Medulla oblongata (tissue), 1 donor: Measurements from ENCODE around the gene APOL6.

Experiments
- DNase-seq: peaks from one replicate; pipeline ENCODE4 v3.0.0-alpha.2; 2015; ENCODE audit errors: extremely low spot score

The APOL6 gene, protein sequence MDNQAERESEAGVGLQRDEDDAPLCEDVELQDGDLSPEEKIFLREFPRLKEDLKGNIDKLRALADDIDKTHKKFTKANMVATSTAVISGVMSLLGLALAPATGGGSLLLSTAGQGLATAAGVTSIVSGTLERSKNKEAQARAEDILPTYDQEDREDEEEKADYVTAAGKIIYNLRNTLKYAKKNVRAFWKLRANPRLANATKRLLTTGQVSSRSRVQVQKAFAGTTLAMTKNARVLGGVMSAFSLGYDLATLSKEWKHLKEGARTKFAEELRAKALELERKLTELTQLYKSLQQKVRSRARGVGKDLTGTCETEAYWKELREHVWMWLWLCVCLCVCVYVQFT

GRCh38 chr22:35648066-35649025 lies at the start of gene APOL6:
APOL6 (plus strand) TSS chr22:35648446; CDS start chr22:35656426, 7,980 bp downstream.
- peak; percentile 90 for DNase-seq

DNA sequence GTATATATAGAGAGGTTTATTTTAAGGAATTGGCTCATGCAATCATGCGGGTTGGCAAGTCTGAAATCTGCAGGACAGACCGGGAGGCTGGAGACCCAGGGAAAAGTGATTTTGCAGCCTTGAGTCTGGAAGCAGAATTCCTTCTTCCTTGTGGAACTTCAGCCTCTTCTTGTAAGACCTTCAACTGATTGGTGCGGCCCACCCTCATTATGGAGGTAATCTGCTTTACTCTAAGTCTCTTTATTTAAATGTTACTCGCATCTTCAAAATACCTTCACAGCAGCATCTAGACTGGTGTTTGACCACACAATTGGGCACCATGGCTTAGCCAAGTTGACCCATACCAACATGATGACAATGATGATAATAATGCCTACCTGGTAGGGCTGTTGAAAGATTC lies 48.9 kb upstream of the APOL6 start:
- DNase-seq: no peak

DNA sequence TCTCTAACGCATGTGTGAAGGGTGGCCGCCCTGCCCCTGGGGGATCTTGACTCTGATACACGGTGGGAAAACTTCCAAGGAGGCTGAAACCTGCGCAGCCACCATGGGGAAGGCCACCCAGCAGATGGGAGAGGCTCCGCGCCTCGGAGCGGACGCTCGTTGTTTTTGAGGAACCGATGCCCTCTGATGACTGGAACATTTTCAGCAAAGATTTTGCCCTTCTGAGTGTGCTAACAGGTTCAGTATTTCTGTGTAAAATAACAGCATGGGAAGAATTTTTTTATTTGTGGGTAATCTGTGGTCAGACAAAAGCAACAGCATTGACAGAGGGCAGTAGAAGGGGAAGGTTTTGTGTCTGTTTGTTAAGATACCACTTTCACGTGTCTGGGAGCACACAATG lies 47.8 kb upstream of the APOL6 start:
- no peak for DNase-seq

DNA sequence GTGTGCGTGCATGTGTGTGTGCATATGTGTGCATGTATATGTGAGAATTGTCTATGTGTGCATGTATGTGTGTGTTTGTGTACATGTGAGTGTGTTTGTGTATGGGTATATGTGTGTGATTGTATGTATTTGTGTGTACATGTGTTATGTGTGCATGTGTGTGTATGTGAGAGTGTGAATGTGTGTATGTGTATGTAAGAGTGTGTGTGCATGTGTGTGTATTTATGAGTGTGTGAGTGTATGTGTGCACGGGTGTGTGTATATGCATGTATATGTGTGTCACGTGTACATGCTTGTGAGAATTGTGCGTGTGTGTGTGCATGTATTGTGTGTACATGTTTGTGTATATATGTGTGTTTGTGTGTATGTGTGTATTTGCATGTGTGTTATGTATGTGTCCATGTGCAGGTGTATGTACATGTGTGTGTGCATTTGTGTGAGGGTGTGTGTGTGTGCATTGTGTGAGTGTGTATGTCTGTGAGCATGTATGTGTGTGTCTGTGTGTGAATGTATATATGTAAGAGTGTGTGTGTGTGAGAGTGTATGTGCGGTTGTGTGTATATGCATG lies 47.1 kb upstream of the APOL6 start:
- DNase-seq: no peak

- peak; percentile 39 for DNase-seq
Measured at GRCh38 chr22:35601743-35602615, 46.3 kb upstream of the APOL6 start.

- no peak for DNase-seq
Measured at GRCh38 chr22:35604621-35605368, 43.5 kb upstream of the APOL6 start.

DNA sequence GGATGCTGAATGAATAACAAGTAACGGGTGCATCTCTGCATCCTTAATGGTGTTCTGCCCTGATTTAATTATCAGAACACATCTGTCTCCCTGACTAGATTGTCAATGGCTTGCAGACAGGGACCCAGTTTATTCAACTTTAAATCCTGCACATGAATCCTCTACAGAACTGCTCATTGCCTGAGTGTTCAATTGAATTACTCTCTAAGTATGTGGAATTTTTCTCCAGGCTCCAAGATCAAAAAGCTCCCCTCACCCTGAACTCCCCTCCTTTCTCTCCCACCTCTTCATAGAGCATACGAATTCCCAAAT lies 42.9 kb upstream of the APOL6 start:
- DNase-seq: no peak

GRCh38 chr22:35605851-35606481 lies 42.3 kb upstream of the APOL6 start:
- no peak for DNase-seq

- DNase-seq: no peak
Measured at GRCh38 chr22:35606916-35607315, 41.3 kb upstream of the APOL6 start.

- DNase-seq: no peak
Measured at GRCh38 chr22:35608088-35608487, 40.2 kb upstream of the APOL6 start.

DNA sequence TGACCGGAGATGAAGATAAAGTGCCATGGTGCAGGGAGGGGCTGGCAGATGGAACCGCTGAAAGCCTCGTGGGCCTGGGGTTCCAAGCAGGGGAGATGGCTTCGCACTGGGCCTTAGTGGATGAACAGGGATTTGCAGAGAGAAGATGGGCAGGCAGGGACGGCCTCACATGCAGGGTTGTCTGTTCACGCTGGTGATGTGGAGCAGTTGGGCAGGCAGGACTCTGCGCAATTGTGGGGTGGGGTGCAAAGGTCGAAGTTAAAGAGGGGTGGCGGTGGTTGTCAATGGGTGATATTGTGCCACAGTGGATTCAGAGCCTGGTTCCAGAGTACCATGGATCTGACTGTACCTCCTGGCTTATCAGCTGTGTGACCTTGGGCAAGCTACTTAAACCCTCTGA lies 39.0 kb upstream of the APOL6 start:
- no peak for DNase-seq

DNA sequence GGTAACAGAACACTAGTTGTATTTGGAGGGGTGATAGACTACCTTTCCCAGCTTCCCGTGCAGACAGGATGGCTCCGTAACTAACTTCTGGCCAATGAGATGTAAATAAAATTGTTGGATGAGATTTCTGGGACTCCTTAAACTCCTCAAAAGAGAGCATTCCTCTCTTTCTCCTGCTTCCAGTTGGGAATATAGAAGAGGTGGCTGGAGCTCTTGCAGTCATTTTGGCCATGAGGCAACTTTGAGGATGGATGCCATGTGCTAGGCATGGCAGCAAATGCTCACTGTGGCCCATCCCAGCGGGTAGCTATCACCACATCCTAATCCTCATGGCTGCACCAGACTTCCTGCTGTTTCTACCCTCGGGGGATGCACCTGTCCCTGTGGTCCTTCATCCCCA lies 38.5 kb upstream of the APOL6 start:
- no peak for DNase-seq

- DNase-seq: no peak
Measured at GRCh38 chr22:35610741-35611140, 37.5 kb upstream of the APOL6 start.

GRCh38 chr22:35611200-35611890 lies 36.9 kb upstream of the APOL6 start:
- DNase-seq: no peak

DNA sequence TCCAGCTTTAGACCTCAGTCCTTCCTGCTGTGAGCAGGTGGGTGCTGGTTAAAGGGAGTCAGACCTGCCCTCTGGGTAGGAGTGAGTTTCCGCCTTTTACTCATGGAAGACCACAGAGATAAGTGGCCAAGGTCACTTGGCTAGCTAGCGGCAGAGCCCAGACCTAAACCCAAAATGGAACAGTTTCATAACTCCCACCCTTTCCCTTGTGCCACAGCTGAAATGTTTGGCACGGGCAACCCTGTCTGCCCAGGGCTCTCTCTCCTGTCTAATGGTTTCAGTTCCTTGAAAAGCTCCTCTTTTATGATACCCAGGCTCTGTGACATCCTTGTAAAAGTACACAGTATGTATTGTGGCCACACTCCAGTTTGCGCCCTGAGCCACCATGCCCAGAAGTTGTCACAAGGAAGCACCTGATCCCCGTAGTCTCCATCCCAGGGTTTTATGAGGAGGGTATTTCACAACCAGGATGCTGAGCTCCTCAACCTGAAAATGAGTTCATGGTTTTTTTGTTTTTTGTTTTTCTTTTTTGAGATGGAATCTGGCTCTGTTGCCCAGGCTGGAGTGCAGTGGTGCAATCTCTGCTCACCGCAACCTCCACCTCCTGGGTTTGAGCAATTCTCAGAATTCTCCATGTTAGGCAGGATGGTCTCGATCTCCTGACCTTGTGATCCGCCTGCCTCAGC lies 36.2 kb upstream of the APOL6 start:
- peak; percentile 38 for DNase-seq

DNA sequence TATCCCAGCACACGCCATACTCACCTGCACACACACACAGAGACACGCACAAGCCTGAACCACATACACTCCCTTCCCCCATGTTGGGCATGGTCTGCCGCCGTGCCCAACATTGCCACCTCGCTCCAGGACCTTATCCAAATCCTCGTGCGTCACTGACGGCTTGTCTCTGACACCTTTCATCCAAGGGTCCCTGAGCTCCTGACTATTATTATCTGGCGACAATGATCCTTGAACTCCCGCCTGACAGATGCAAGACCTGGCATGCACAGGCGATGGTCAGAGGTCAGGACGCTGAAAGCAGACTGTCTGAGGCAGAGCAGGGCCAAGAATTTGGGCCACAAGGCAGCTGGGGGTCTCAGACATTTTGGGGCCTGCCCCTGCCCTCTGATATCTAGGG lies 35.3 kb upstream of the APOL6 start:
- no peak for DNase-seq

DNA sequence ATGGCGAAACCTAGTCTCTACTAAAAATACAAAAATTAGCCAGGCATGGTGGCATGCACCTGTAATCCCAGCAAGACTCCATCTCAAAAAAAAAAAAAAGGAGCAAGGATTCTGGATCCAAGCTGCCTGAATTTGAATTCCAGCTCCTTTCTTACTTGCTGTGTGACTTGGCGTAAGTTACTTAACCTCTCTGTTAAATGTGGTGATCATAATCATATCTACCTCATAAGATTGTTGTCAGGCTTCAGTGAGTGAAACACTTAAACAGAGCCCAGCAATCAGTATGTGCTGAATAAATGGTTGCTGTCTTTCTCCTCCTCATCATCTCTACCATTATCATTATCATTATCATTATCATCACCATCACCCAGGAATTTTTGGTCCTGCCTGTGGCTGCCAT lies 33.8 kb upstream of the APOL6 start:
- no peak for DNase-seq

DNA sequence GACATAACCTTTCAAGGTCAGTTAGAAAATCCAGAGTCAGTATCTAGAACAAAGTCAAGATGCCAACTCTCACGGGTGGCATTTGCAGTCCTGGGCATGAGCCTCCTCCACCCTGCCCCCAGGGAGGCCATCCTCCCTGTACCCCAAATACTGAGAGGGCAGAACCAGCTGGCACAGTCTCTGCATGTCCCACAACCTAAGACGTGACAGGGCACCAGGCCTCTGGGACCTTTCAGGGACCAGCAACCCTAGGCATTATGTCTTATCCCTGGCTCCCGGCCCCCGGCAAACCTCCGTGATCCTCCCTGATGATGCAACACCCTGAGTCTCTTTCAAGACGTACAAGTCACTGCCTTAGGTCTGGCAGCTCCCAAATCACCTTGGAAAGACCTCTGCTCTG lies 33.1 kb upstream of the APOL6 start:
- no peak for DNase-seq

GRCh38 chr22:35616043-35616442 lies 32.2 kb upstream of the APOL6 start:
- DNase-seq: no peak
